ENCODE results near the gene CABP1.

- TF ChIP-seq CTCF (IDR thresholded peaks at IDR 0.05; ENCODE audit: low read length) (no peak), EZH2phosphoT487 (IDR thresholded peaks at IDR 0.05; ENCODE audit: low read length) (no peak)
These were observed 50.6 kb downstream of the CABP1 start for GRCh38 chr12:120690978-120691377.

All from MM.1S (cell line).